Lung (tissue), 12 donors: ENCODE results near the gene HMGN4. TPM values are rescaled to one million over a fixed set of nuclear protein-coding genes. Genes with fewer than 3 reads are reported as not detected.

Source experiments
- ATAC-seq: fragments of 200-7000 bp; cut with Tn5 transposase; one replicate; pipeline ENCODE4 v1.9.1; 2020; ENCODE audit warnings: moderate number of reproducible peaks; ENCODE audit not compliant: insufficient read depth, low FRiP score
- DNase-seq, 3 donors: peaks; one replicate each; pipeline ENCODE4 v3.0.0-alpha.2; 2013 to 2017
- H3K27ac ChIP-seq, 2 donors: one replicate each; pipeline ENCODE4 v1.5.1; 2013; ENCODE audit warnings: mild to moderate bottlenecking in 2 of 2, moderate library complexity in 2 of 2, control low read depth in 1 of 2, inconsistent platforms in 1 of 2, low read depth in 1 of 2, low read length in 1 of 2
- H3K27me3 ChIP-seq, 3 donors: one replicate each; pipeline ENCODE4 v1.5.1; 2013; ENCODE audit warnings: low read length in 2 of 3; ENCODE audit not compliant: control insufficient read depth in 3 of 3, insufficient read depth in 3 of 3
- H3K36me3 ChIP-seq, 4 donors: one replicate each; pipeline ENCODE4 v1.5.1; 2013; ENCODE audit warnings: low read length in 4 of 4, mild to moderate bottlenecking in 1 of 4, moderate library complexity in 1 of 4; ENCODE audit not compliant: control insufficient read depth in 4 of 4, insufficient read depth in 4 of 4
- H3K4me1 ChIP-seq, 5 donors: one replicate each; pipeline ENCODE4 v1.5.1; 2013; ENCODE audit warnings: low read length in 5 of 5, mild to moderate bottlenecking in 2 of 5, moderate library complexity in 1 of 5; ENCODE audit not compliant: control insufficient read depth in 5 of 5, insufficient read depth in 5 of 5
- H3K4me3 ChIP-seq: one replicate; pipeline ENCODE4 v1.5.1; 2013; ENCODE audit warnings: mild to moderate bottlenecking, control low read depth, moderate library complexity
- H3K9ac ChIP-seq, 2 donors: one replicate each; pipeline ENCODE4 v1.5.1; 2013; ENCODE audit warnings: low read length in 2 of 2, control low read depth in 1 of 2; ENCODE audit not compliant: insufficient read depth in 1 of 2
- H3K9me3 ChIP-seq, 4 donors: one replicate each; pipeline ENCODE4 v1.5.1; 2013; ENCODE audit warnings: low read length in 3 of 4, mild to moderate bottlenecking in 1 of 4, moderate library complexity in 1 of 4; ENCODE audit not compliant: control insufficient read depth in 4 of 4, insufficient read depth in 3 of 4
- WGBS, 2 donors: extraction: QIAGEN DNeasy Blood & Tissue Kit; methylation state at CpG; one replicate each; pipeline ENCODE4 v1.1.7; 2013; 5-methylcytosine and 5-hydroxymethylcytosine counted together
- polyA plus RNA-seq, 2 donors: library from polyadenylated mRNA; stranded (reverse); fragments of 200-250 nt; gene quantifications; one replicate each; pipeline ENCODE4 v1.2.1, GENCODE V29; 2013
- total RNA-seq, 2 donors: library from RNA; depleted of rRNA in 1 of 2; stranded (reverse); fragments of >200 nt in 1 of 2; gene quantifications; one replicate each; pipeline ENCODE4 v1.2.1, GENCODE V29; 2014 to 2021
- TF ChIP-seq, protein P1 (sequence below): IDR thresholded peaks from 2 replicates; pipeline ENCODE4 v1.5.1; 2012; ENCODE audit warnings: mild to moderate bottlenecking; ENCODE audit errors: control extremely low read depth, extremely low read depth
- donor health status: control.
- donor health status: control.
- donor health status: Bipolar disorder and iron deficiency.
- donor health status: healthy.
- donor health status: DM: yes; HTN: yes; CAD: no.

HMGN4 gene
- total and polyA plus RNA-seq, 4 donors: 16.1 to 73.3 (median 54.2) TPM

DNA sequence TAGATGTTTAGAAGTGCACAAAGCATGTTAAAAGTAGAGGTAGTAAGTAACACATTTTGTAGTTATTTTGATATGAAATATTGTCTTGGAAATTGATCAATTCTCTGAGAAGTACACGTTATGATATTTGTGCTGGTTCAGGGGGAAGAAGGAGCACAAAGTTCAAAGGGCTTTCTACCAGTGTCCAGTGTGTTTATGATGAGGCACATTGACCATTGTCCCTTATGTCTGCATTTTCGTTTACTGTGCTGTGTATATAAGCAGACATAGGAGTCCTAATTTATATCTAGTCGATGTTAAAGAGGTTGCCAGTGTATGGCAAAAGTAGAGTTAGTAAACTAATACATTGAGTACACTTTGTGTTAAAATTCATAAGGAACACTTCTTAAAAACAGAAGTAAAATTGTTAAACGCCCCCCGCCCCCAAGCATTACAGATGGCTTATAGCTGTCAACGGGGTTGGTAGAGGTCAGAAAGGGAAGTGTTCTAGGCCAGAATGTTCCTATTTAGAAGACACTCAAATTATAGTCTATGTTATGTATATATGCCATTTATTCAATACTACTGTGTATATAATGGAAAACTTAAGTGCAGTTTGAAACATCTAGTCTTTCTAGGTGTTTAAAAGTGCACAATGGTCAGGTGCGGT lies 13.3 kb upstream of the HMGN4 start:
- peaks cover 0 to 14% (median 2%) of the 10 kb centered on the region in 5 donors for H3K4me1 ChIP-seq
- no peaks in the 10 kb centered on the region for H3K9me3 ChIP-seq
- no peaks in the 10 kb centered on the region for H3K27me3 ChIP-seq
- TF ChIP-seq, protein P1, sequence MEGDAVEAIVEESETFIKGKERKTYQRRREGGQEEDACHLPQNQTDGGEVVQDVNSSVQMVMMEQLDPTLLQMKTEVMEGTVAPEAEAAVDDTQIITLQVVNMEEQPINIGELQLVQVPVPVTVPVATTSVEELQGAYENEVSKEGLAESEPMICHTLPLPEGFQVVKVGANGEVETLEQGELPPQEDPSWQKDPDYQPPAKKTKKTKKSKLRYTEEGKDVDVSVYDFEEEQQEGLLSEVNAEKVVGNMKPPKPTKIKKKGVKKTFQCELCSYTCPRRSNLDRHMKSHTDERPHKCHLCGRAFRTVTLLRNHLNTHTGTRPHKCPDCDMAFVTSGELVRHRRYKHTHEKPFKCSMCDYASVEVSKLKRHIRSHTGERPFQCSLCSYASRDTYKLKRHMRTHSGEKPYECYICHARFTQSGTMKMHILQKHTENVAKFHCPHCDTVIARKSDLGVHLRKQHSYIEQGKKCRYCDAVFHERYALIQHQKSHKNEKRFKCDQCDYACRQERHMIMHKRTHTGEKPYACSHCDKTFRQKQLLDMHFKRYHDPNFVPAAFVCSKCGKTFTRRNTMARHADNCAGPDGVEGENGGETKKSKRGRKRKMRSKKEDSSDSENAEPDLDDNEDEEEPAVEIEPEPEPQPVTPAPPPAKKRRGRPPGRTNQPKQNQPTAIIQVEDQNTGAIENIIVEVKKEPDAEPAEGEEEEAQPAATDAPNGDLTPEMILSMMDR: no peak
- ATAC-seq (no peak), DNase-seq (no peak)
- no peaks in the 10 kb centered on the region for H3K36me3 ChIP-seq
- no peak overlapping the region for H3K27ac ChIP-seq
- no peak overlapping the region for H3K9ac ChIP-seq
- no peak overlapping the region for H3K4me3 ChIP-seq
- WGBS, 2 donors: 70 to 83% methylated on average over 7 of the region's 7 CpGs

DNA sequence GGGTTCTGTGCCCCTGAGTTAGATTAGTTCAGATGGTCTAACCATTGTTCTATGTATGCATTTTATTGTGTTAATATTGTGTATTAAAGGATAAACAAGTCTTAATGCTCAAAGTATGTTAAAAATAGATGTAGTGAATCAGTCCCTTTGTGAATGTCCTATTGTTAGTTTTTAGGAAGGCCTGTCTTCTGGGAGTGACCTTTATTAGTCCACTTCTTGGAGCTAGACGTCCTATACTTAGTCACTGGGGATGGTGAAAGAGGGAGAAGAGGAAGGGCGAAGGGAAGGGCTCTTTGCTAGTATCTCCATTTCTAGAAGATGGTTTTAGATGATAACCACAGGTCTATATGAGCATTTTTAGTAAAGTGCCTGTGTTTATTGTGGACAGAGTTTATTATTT lies 12.3 kb upstream of the HMGN4 start:
- Histone ChIP-seq H3K27ac (no peak overlapping the region), H3K27me3 (no peaks in the 10 kb centered on the region), H3K9me3 (no peaks in the 10 kb centered on the region), H3K36me3 (no peaks in the 10 kb centered on the region), H3K4me3 (no peak overlapping the region), H3K9ac (no peak overlapping the region), H3K4me1 (peaks cover 0 to 9% (median 2%) of the 10 kb centered on the region in 5 donors)
- TF ChIP-seq, protein P1: no peak
- DNase-seq (no peak), ATAC-seq (no peak)
- 58 to 59% methylated on average over 2 of the region's 2 CpGs for WGBS, 2 donors

DNA sequence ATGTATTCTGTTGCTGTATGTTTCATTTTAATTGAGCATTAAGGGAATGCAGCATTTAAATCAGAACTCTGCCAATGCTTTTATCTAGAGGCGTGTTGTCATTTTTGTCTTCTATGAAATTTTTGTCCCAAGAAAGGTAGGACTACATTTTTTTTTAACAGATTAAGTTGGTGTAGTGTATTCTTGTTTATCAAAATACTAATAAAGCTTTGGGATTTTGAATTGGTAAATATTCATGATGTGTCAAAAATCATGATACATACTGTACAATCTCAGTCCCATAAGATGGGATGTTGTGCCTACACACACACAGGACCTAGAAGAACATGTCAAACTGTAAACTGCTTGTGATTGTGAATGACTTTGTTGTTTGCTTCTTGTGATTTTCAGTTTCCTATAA lies 11.2 kb upstream of the HMGN4 start:
- H3K9me3 ChIP-seq: no peaks in the 10 kb centered on the region
- DNase-seq (no peak), ATAC-seq (no peak)
- WGBS, 2 donors: 97 to 100% methylated on average over 1 of the region's 1 CpG
- H3K27ac ChIP-seq: no peak overlapping the region
- H3K27me3 ChIP-seq: no peaks in the 10 kb centered on the region
- TF ChIP-seq, protein P1: no peak
- no peak overlapping the region for H3K4me3 ChIP-seq
- no peak overlapping the region for H3K9ac ChIP-seq
- peaks cover 0 to 9% (median 2%) of the 10 kb centered on the region in 5 donors for H3K4me1 ChIP-seq
- no peaks in the 10 kb centered on the region for H3K36me3 ChIP-seq

DNA sequence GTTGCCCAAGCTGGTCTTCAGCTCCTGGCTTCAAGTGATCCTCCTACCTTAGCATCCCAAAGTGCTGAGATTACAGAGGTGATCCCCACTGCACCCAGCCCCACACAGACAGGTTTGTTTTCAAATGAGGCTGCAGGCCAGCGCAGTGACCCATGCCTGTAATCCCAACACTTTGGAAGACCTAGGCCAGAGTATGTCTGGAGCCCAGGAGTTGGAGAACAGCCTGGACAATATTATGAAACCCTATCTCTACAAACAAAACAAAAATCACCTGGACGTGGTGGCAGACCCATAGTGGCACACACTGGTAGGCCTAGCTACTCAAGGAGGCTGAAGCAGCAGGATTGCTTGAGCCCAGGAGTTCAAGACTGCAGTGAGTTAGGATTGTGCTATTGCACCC lies 8.0 kb upstream of the HMGN4 start:
- Histone ChIP-seq H3K4me1 (peaks cover 0 to 9% (median 0%) of the 10 kb centered on the region in 5 donors), H3K9ac (no peak overlapping the region), H3K4me3 (no peak overlapping the region), H3K27ac (no peak overlapping the region), H3K36me3 (no peaks in the 10 kb centered on the region), H3K27me3 (no peaks in the 10 kb centered on the region), H3K9me3 (no peaks in the 10 kb centered on the region)
- ATAC-seq: no peak
- no peak for DNase-seq
- WGBS, 2 donors: 88 to 98% methylated on average over 2 of the region's 2 CpGs
- TF ChIP-seq, protein P1: no peak
